ENCODE data around the gene ZMIZ1. TPM values are rescaled to one million over a fixed set of nuclear protein-coding genes. Genes with fewer than 3 reads are reported as not detected.

Gene ZMIZ1
- polyA plus RNA-seq, 6 donors from 2014 or later: 0.11 to 2.9 (median 1.5) TPM

- no peak overlapping the region for H3K4me3 Mint-ChIP-seq
- no peaks in the 10 kb centered on the region for H3K9me3 Mint-ChIP-seq
- peaks cover 8 to 24% (median 10%) of the 10 kb centered on the region in 3 donors for H3K27me3 Mint-ChIP-seq
- peaks cover 20 to 24% (median 20%) of the 10 kb centered on the region in 3 donors for H3K4me1 Mint-ChIP-seq
- ATAC-seq (ENCODE audit: low read depth in 2 of 2) (no peak), DNase-seq (no peak)
- H3K36me3 Mint-ChIP-seq: no peaks in the 10 kb centered on the region
- H3K27ac Mint-ChIP-seq: peak overlapping the region in 1 of 6 donors; percentile 51
Observed at GRCh38 chr10:79050896-79051555, 17.7 kb upstream of the ZMIZ1 start.

GRCh38 chr10:79051766-79052165 is 17.0 kb upstream of the ZMIZ1 start:
- Mint-ChIP-seq H3K4me3 (no peak overlapping the region), H3K4me1 (peaks cover 20 to 24% (median 20%) of the 10 kb centered on the region in 3 donors), H3K27ac (no peak overlapping the region), H3K27me3 (peaks cover 10 to 26% (median 10%) of the 10 kb centered on the region in 3 donors), H3K36me3 (no peaks in the 10 kb centered on the region), H3K9me3 (no peaks in the 10 kb centered on the region)
- DNase-seq (no peak), ATAC-seq (ENCODE audit: low read depth in 2 of 2) (no peak)

GRCh38 chr10:79052291-79053080 is 16.3 kb upstream of the ZMIZ1 start:
- peak; percentile 24 to 34 for ATAC-seq (ENCODE audit: low read depth in 2 of 2)
- DNase-seq: no peak
- H3K4me3 Mint-ChIP-seq: no peak overlapping the region

DNA sequence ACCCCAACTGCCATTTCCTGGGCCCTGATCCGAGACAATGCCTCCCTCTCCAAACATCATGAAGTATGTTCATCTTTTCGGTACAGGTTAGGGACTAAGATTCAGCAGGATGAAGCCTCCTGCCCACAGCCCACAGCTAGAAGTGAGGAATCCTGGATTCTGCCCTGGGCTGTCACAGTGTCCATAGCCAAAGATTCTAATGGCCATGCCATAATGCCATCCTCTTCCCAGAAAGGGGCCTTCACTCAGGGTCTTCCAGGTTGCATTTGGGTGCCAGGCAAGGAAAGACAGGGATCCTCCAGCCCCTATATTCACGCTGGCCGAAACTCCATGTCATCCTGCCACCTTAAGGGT is 15.7 kb upstream of the ZMIZ1 start:
- ATAC-seq (ENCODE audit: low read depth in 2 of 2) (no peak), DNase-seq (no peak)
- peaks cover 9 to 14% (median 12%) of the 10 kb centered on the region in 3 donors for H3K4me1 Mint-ChIP-seq
- peaks cover 10 to 37% (median 23%) of the 10 kb centered on the region in 3 donors for H3K27me3 Mint-ChIP-seq
- H3K4me3 Mint-ChIP-seq: no peak overlapping the region
- H3K9me3 Mint-ChIP-seq: no peaks in the 10 kb centered on the region
- peak overlapping the region in 1 of 6 donors; percentile 65 for H3K27ac Mint-ChIP-seq
- H3K36me3 Mint-ChIP-seq: no peaks in the 10 kb centered on the region

More at GRCh38 chr10:79052291-79053080, 16.3 kb upstream of the ZMIZ1 start:
- H3K27ac Mint-ChIP-seq: no peak overlapping the region
- H3K36me3 Mint-ChIP-seq: no peaks in the 10 kb centered on the region
- H3K27me3 Mint-ChIP-seq: peaks cover 10 to 33% (median 17%) of the 10 kb centered on the region in 3 donors
- peaks cover 14 to 17% (median 17%) of the 10 kb centered on the region in 3 donors for H3K4me1 Mint-ChIP-seq
- no peaks in the 10 kb centered on the region for H3K9me3 Mint-ChIP-seq

GRCh38 chr10:79053481-79054202 is 15.1 kb upstream of the ZMIZ1 start:
- H3K27ac Mint-ChIP-seq: no peak overlapping the region
- H3K9me3 Mint-ChIP-seq: peaks cover 0 to 1% (median 0%) of the 10 kb centered on the region in 7 donors

GRCh38 chr10:79054203-79055099 is 14.3 kb upstream of the ZMIZ1 start:
- peaks cover 0 to 7% (median 0%) of the 10 kb centered on the region in 3 donors for H3K4me1 Mint-ChIP-seq
- H3K9me3 Mint-ChIP-seq: peaks cover 0 to 2% (median 0%) of the 10 kb centered on the region in 7 donors
- no peak for ATAC-seq (ENCODE audit: low read depth in 2 of 2)
- no peak for DNase-seq
- no peaks in the 10 kb centered on the region for H3K36me3 Mint-ChIP-seq
- peaks cover 10 to 44% (median 35%) of the 10 kb centered on the region in 3 donors for H3K27me3 Mint-ChIP-seq
- no peak overlapping the region for H3K27ac Mint-ChIP-seq
- no peak overlapping the region for H3K4me3 Mint-ChIP-seq

More at GRCh38 chr10:79053481-79054202, 15.1 kb upstream of the ZMIZ1 start:
- H3K27me3 Mint-ChIP-seq: peaks cover 10 to 42% (median 28%) of the 10 kb centered on the region in 3 donors
- DNase-seq (no peak), ATAC-seq (ENCODE audit: low read depth in 2 of 2) (no peak)
- H3K4me3 Mint-ChIP-seq: no peak overlapping the region
- no peaks in the 10 kb centered on the region for H3K36me3 Mint-ChIP-seq
- H3K4me1 Mint-ChIP-seq: peaks cover 5 to 10% (median 6%) of the 10 kb centered on the region in 3 donors

GRCh38 chr10:79055100-79055782 is 13.5 kb upstream of the ZMIZ1 start:
- Mint-ChIP-seq H3K9me3 (peaks cover 0 to 2% (median 0%) of the 10 kb centered on the region in 7 donors), H3K27me3 (peaks cover 10 to 44% (median 42%) of the 10 kb centered on the region in 3 donors), H3K4me1 (peaks cover 0 to 3% (median 0%) of the 10 kb centered on the region in 3 donors), H3K4me3 (no peak overlapping the region), H3K36me3 (no peaks in the 10 kb centered on the region), H3K27ac (no peak overlapping the region)
- ATAC-seq (ENCODE audit: low read depth in 2 of 2) (no peak), DNase-seq (no peak)

GRCh38 chr10:79055892-79056291 is 12.9 kb upstream of the ZMIZ1 start:
- H3K27ac Mint-ChIP-seq: no peak overlapping the region

GRCh38 chr10:79056361-79056735 is 12.4 kb upstream of the ZMIZ1 start:
- Mint-ChIP-seq H3K4me3 (no peak overlapping the region), H3K36me3 (no peaks in the 10 kb centered on the region), H3K27ac (no peak overlapping the region), H3K4me1 (peaks cover 0 to 2% (median 0%) of the 10 kb centered on the region in 3 donors), H3K27me3 (peaks cover 10 to 53% (median 48%) of the 10 kb centered on the region in 3 donors), H3K9me3 (peaks cover 0 to 2% (median 0%) of the 10 kb centered on the region in 7 donors)
- no peak for ATAC-seq (ENCODE audit: low read depth in 2 of 2)
- DNase-seq: no peak

More at GRCh38 chr10:79055892-79056291, 12.9 kb upstream of the ZMIZ1 start:
- Mint-ChIP-seq H3K36me3 (no peaks in the 10 kb centered on the region), H3K9me3 (peaks cover 0 to 2% (median 0%) of the 10 kb centered on the region in 7 donors), H3K27me3 (peaks cover 10 to 48% (median 46%) of the 10 kb centered on the region in 3 donors), H3K4me1 (peaks cover 0 to 3% (median 0%) of the 10 kb centered on the region in 3 donors), H3K4me3 (no peak overlapping the region)
- no peak for DNase-seq
- no peak for ATAC-seq (ENCODE audit: low read depth in 2 of 2)

- Mint-ChIP-seq H3K4me3 (no peak overlapping the region), H3K27ac (no peak overlapping the region)
Observed at GRCh38 chr10:79056736-79057391, 11.9 kb upstream of the ZMIZ1 start.

GRCh38 chr10:79057481-79058275 is 11.1 kb upstream of the ZMIZ1 start:
- peaks cover 0 to 2% (median 0%) of the 10 kb centered on the region in 7 donors for H3K9me3 Mint-ChIP-seq
- no peak for DNase-seq
- H3K27ac Mint-ChIP-seq: no peak overlapping the region
- H3K27me3 Mint-ChIP-seq: peaks cover 7 to 58% (median 44%) of the 10 kb centered on the region in 3 donors
- H3K4me1 Mint-ChIP-seq: peaks cover 0 to 2% (median under 1%) of the 10 kb centered on the region in 3 donors
- no peak for ATAC-seq (ENCODE audit: low read depth in 2 of 2)
- H3K36me3 Mint-ChIP-seq: no peaks in the 10 kb centered on the region
- no peak overlapping the region for H3K4me3 Mint-ChIP-seq

More at GRCh38 chr10:79056736-79057391, 11.9 kb upstream of the ZMIZ1 start:
- Mint-ChIP-seq H3K36me3 (no peaks in the 10 kb centered on the region), H3K9me3 (peaks cover 0 to 2% (median 0%) of the 10 kb centered on the region in 7 donors), H3K4me1 (no peaks in the 10 kb centered on the region), H3K27me3 (peaks cover 5 to 58% (median 46%) of the 10 kb centered on the region in 3 donors)
- no peak for DNase-seq
- ATAC-seq (ENCODE audit: low read depth in 2 of 2): no peak
